K562 treated with DMSO at 1 percent for 4 hours (cell line): ENCODE results near the gene GLS2. TPM values are rescaled to one million over a fixed set of nuclear protein-coding genes. Genes with fewer than 3 reads are reported as not detected.

Source experiments
- total RNA-seq: library from RNA; unstranded; fragments of 300-600 nt; gene quantifications from 2 replicates; pipeline ENCODE4 v1.2.3, GENCODE V29; 2022; ENCODE audit not compliant: insufficient read depth

The GLS2 gene
- not detected in 2 replicates for total RNA-seq

GRCh38 chr12:56488041-56488955 is at the start of gene GLS2:
Gene GLS2 (minus strand): TSS chr12:56488161. CDS start chr12:56488118, 43 bp downstream.

GRCh38 chr12:56521590-56522371 is 33.8 kb upstream of the GLS2 start, which contains the start of gene RBMS2:
Gene RBMS2 (plus strand): TSS chr12:56521820. CDS start chr12:56522024, 204 bp downstream.

DNA sequence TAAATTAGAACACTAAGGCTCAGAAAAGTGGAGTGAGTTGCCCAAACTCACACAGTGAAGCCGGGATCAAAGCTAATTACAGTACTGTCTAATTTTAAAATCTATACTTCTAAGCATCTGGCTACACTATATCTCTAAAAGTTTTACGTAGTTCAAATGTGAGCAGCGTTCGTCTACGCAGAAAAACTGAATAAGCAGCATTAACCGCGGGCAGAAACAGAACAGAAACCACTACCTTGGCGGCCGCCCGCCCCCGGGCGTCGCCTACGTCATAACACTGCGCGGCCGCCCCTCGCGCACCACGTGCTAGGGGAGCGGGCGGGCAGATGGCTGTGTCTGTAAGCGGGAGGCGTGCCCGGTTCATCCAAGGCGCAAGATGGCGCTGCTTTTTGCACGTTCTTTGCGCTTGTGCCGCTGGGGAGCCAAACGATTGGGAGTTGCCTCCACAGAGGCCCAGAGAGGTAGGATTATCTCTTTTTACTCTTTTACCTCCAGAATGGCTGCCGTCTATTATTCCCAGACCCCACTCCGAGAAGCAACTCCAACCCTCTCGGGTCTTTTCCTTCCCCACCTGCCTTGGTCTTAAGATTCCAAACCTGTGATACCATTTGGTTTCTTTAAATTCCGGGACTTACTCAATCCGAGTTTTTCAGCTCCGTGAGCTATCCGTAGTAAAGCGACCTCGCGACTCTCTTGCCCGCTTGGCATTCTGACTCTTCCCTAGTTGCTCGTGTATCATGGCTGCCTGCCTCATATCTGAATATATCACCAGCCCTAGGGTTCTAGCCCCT is 19.6 kb downstream of the GLS2 start, which contains the start of gene SPRYD4:
TSS of gene SPRYD4 (plus strand) at position 363 of the 791 bp plus-strand sequence. CDS start at position 377, 14 bp downstream.

DNA sequence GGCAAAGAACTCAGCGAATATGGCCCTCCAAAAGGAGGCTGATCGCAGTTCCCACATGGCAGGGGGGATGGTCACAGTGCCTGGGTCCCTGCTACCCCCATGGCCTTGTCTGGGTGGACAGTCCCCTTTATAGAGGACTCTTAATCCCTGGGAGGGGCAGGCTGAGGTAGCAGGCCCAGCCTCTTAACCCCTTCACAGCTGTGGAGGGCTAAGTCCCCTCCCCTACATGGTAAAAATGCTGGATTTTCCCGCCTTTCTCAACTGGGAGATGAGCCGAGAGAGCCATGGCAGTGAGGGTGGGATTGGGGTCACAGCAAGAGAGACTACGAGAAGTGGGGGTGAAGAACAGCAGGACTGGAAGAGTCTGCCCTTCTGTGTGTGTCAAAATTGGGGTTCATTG is 33.4 kb downstream of the GLS2 start, which contains the start of gene MIP:
TSS of gene MIP (minus strand) at position 101 of the 400 bp plus-strand sequence. CDS start at position 57, 44 bp downstream.

GRCh38 chr12:56448860-56449621 is 38.9 kb downstream of the GLS2 start, which contains the start of gene TIMELESS:
Gene TIMELESS (minus strand): TSS chr12:56449426. CDS start chr12:56434170, 15,256 bp downstream.

Other genes starting within 250 kb of the GLS2 start
- 21.1 and 28.7 TPM in 2 replicates for gene ANKRD52, start 229.8 kb downstream of the GLS2 start, total RNA-seq
- gene COQ10A, start 221.2 kb downstream of the GLS2 start, total RNA-seq, result 53.8 and 66.9 TPM in 2 replicates
- gene CS, start 187.8 kb downstream of the GLS2 start, total RNA-seq, result 147 and 188 TPM in 2 replicates
- 83.1 and 88.0 TPM in 2 replicates for gene CNPY2, start 172.2 kb downstream of the GLS2 start, total RNA-seq
- gene PAN2, start 154.2 kb downstream of the GLS2 start, total RNA-seq, result 17.1 and 19.9 TPM in 2 replicates
- 23.4 and 24.3 TPM in 2 replicates for gene IL23A, start 149.3 kb downstream of the GLS2 start, total RNA-seq
- 43.9 and 54.6 TPM in 2 replicates for gene STAT2, start 128.1 kb downstream of the GLS2 start, total RNA-seq
- gene APOF, start 125.3 kb downstream of the GLS2 start, total RNA-seq, result not detected in 2 replicates
- gene TIMELESS, start 38.7 kb downstream of the GLS2 start, total RNA-seq, result 42.8 and 49.4 TPM in 2 replicates
- not detected in 2 replicates for gene MIP, start 33.5 kb downstream of the GLS2 start, total RNA-seq
- gene SPRYD4, start 19.6 kb downstream of the GLS2 start, total RNA-seq, result 0.61 and 0.74 TPM in 2 replicates
- 0.43 and 0.75 TPM in 2 replicates for gene RBMS2, start 33.7 kb upstream of the GLS2 start, total RNA-seq
- 30.7 and 47.1 TPM in 2 replicates for gene BAZ2A, start 142.2 kb upstream of the GLS2 start, total RNA-seq
- gene ATP5F1B, start 157.8 kb upstream of the GLS2 start, total RNA-seq, result 943 and 971 TPM in 2 replicates
- 186 and 226 TPM in 2 replicates for gene PTGES3, start 200.1 kb upstream of the GLS2 start, total RNA-seq
- 2,234 and 2,311 TPM in 2 replicates for gene NACA, start 237.1 kb upstream of the GLS2 start, total RNA-seq